ENCODE results near the gene RAB3GAP2.

The RAB3GAP2 gene

DNA sequence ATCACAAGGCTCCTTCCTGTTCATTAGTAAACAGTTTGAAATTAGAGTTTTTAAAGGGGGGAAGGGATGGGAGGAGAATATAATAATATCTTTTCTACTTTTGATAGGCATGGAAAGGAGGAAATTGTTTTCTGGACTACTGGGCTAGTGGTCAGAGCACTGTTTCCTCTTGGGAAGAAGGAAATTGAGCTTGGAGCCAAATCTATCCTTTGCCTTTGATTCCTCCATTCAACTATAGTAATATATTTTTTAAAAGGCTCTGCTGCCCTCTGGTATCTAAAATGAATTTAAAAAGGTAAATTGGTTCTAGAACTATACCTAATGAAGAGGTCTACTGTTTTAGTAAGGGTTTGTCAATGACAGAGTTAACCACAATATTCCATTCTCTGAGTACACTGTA lies 172.4 kb downstream of the RAB3GAP2 start:
- H2AFZ ChIP-seq (ENCODE audit: low read length): no peak overlapping the region
- H3F3A ChIP-seq (ENCODE audit: low read depth): no peaks in the 10 kb centered on the region
- no peaks in the 10 kb centered on the region for H3K9me2 ChIP-seq (replicated peaks; ENCODE audit: low read depth, low read length)
- H3K9ac ChIP-seq (ENCODE audit: low read depth, low read length, poor library complexity, severe bottlenecking): no peak overlapping the region
- peak overlapping the region; percentile 24 for H3K4me3 ChIP-seq (ENCODE audit: low read length, poor library complexity, severe bottlenecking)
- no peaks in the 10 kb centered on the region for H3K27me3 ChIP-seq (ENCODE audit: insufficient read depth, low read length, poor library complexity, severe bottlenecking)
- H3K79me2 ChIP-seq (ENCODE audit: insufficient read depth, low read length): peaks cover 28% of the 10 kb centered on the region
- peaks cover 34% of the 10 kb centered on the region; the same call in 1 of the 2 replicates for H3K36me3 ChIP-seq (ENCODE audit: insufficient read depth, low read length)
- H4K20me1 ChIP-seq (ENCODE audit: insufficient read depth, low read length, poor library complexity, severe bottlenecking): peaks cover 15% of the 10 kb centered on the region
- H3K4me1 ChIP-seq (ENCODE audit: insufficient read depth, low read length, poor library complexity, severe bottlenecking): peaks cover 17% of the 10 kb centered on the region
- no peak for TF ChIP-seq EZH2phosphoT487 (IDR thresholded peaks at IDR 0.05; ENCODE audit: borderline replicate concordance)
- TF ChIP-seq, protein P1, sequence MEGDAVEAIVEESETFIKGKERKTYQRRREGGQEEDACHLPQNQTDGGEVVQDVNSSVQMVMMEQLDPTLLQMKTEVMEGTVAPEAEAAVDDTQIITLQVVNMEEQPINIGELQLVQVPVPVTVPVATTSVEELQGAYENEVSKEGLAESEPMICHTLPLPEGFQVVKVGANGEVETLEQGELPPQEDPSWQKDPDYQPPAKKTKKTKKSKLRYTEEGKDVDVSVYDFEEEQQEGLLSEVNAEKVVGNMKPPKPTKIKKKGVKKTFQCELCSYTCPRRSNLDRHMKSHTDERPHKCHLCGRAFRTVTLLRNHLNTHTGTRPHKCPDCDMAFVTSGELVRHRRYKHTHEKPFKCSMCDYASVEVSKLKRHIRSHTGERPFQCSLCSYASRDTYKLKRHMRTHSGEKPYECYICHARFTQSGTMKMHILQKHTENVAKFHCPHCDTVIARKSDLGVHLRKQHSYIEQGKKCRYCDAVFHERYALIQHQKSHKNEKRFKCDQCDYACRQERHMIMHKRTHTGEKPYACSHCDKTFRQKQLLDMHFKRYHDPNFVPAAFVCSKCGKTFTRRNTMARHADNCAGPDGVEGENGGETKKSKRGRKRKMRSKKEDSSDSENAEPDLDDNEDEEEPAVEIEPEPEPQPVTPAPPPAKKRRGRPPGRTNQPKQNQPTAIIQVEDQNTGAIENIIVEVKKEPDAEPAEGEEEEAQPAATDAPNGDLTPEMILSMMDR (conservative IDR thresholded peaks at IDR 0.05; ENCODE audit: low read length): no peak
- H3K9me3 ChIP-seq (ENCODE audit: insufficient read depth, low read depth, low read length): no peaks in the 10 kb centered on the region
- H3K4me2 ChIP-seq (ENCODE audit: low read depth, low read length, poor library complexity, severe bottlenecking): peak overlapping the region; percentile 37
